Amniotic stem cell (primary cell): ENCODE measurements around the gene LIME1.
"Not testable (repeated sequence)": the region's sequence is repeated elsewhere in the genome, so short reads cannot be mapped to it uniquely, and the experiment has no call there.

Source experiments
- DNase-seq: peaks from one replicate; lab custom pipeline; 2025; lab: John Stamatoyannopoulos, UW

The LIME1 gene

GRCh38 chr20:63708301-63709148 lies 27.9 kb upstream of the LIME1 start:
- DNase-seq, result no peak

GRCh38 chr20:63709149-63709527 lies 27.3 kb upstream of the LIME1 start:
- no peak for DNase-seq

- DNase-seq, result no peak
These were observed 25.3 kb upstream of the LIME1 start for GRCh38 chr20:63711085-63711645.

GRCh38 chr20:63712191-63712590 lies 24.3 kb upstream of the LIME1 start:
- DNase-seq, result no peak

- DNase-seq, result no peak
These were observed 21.6 kb upstream of the LIME1 start for GRCh38 chr20:63714858-63715257.

- DNase-seq, result no peak
These were observed 17.5 kb upstream of the LIME1 start for GRCh38 chr20:63718996-63719395.

GRCh38 chr20:63722967-63723622 lies 13.4 kb upstream of the LIME1 start:
- not testable (repeated sequence) for DNase-seq

GRCh38 chr20:63730189-63730733 lies 6.2 kb upstream of the LIME1 start:
- DNase-seq, result not testable (repeated sequence)

- DNase-seq, result no peak
These were observed 5.1 kb upstream of the LIME1 start for GRCh38 chr20:63731410-63731809.

- no peak for DNase-seq
These were observed 4.1 kb upstream of the LIME1 start for GRCh38 chr20:63732118-63733095.

- no peak for DNase-seq
These were observed 3.3 kb upstream of the LIME1 start for GRCh38 chr20:63733117-63733516.

GRCh38 chr20:63733579-63734081 lies 2.8 kb upstream of the LIME1 start:
- DNase-seq, result no peak

- DNase-seq, result no peak
These were observed 2.1 kb upstream of the LIME1 start for GRCh38 chr20:63734111-63734945.

- no peak for DNase-seq
These were observed 1.3 kb upstream of the LIME1 start for GRCh38 chr20:63734946-63735858.

GRCh38 chr20:63736893-63737694 lies 630 bp downstream of the LIME1 start:
- no peak for DNase-seq

GRCh38 chr20:63737695-63737944 lies 1.2 kb downstream of the LIME1 start:
- DNase-seq, result no peak

GRCh38 chr20:63737945-63738686 lies 1.7 kb downstream of the LIME1 start:
- DNase-seq, result no peak

- DNase-seq, result no peak
These were observed 2.2 kb downstream of the LIME1 start for GRCh38 chr20:63738687-63739129.
